Calu3 (cell line): ENCODE data around the gene NR2F2. TPM values are rescaled to one million over a fixed set of nuclear protein-coding genes. Genes with fewer than 3 reads are reported as not detected.

Experiments
- BruUV-seq: library from RNA; stranded (reverse); fragments of 400-500 nt; replicated peaks from 2 replicates; lab custom pipeline; 2021; lab: Mats Ljungman, UMichigan
- CTCF ChIA-PET: fragments of 300-600 bp; sonication (Branson Sonifier 250); formaldehyde crosslinking; loops from one replicate; lab custom pipeline; 2022; ENCODE audit warnings: antibody characterized with exemption; lab: Charles Lee
- DNase-seq: peaks from one replicate; pipeline ENCODE4 v3.0.0; 2022
- H3K27ac Mint-ChIP-seq: one replicate; pipeline ENCODE4 v1.8.0; 2022; ENCODE audit warnings: mixed read lengths; ENCODE audit not compliant: unreplicated experiment
- H3K27me3 Mint-ChIP-seq: one replicate; pipeline ENCODE4 v1.8.0; 2022; ENCODE audit warnings: mixed read lengths; ENCODE audit not compliant: unreplicated experiment
- H3K36me3 Mint-ChIP-seq: one replicate; pipeline ENCODE4 v1.8.0; 2022; ENCODE audit warnings: mild to moderate bottlenecking, moderate library complexity, mixed read lengths; ENCODE audit not compliant: insufficient read depth, unreplicated experiment
- H3K4me1 Mint-ChIP-seq: one replicate; pipeline ENCODE4 v1.8.0; 2022; ENCODE audit warnings: mild to moderate bottlenecking, low read depth, mixed read lengths; ENCODE audit not compliant: unreplicated experiment
- H3K4me3 Mint-ChIP-seq: one replicate; pipeline ENCODE4 v1.8.0; 2022; ENCODE audit warnings: mild to moderate bottlenecking, low read depth, moderate library complexity, mixed read lengths; ENCODE audit not compliant: unreplicated experiment
- H3K9me3 Mint-ChIP-seq: one replicate; pipeline ENCODE4 v1.8.0; 2022; ENCODE audit warnings: low read depth, mixed read lengths; ENCODE audit not compliant: unreplicated experiment
- intact Hi-C: fragments of 100-400 bp; cut with micrococcal nuclease; formaldehyde crosslinking; loops from one replicate; pipeline ENCODE4 v1.10.0; 2022; ENCODE audit not compliant: unreplicated experiment
- total RNA-seq: library from RNA; stranded (reverse); gene quantifications from 2 replicates; pipeline ENCODE4 v1.2.3, GENCODE V29; 2022
- TF ChIP-seq, protein P1 (sequence below): fragments of 200-600 bp; IDR thresholded peaks from one replicate; pipeline ENCODE4 v1.8.0; 2022; ENCODE audit warnings: antibody characterized with exemption; ENCODE audit not compliant: unreplicated experiment

Gene NR2F2
- total RNA-seq, 1 experiment from 2014 or later, result 158 TPM

DNA sequence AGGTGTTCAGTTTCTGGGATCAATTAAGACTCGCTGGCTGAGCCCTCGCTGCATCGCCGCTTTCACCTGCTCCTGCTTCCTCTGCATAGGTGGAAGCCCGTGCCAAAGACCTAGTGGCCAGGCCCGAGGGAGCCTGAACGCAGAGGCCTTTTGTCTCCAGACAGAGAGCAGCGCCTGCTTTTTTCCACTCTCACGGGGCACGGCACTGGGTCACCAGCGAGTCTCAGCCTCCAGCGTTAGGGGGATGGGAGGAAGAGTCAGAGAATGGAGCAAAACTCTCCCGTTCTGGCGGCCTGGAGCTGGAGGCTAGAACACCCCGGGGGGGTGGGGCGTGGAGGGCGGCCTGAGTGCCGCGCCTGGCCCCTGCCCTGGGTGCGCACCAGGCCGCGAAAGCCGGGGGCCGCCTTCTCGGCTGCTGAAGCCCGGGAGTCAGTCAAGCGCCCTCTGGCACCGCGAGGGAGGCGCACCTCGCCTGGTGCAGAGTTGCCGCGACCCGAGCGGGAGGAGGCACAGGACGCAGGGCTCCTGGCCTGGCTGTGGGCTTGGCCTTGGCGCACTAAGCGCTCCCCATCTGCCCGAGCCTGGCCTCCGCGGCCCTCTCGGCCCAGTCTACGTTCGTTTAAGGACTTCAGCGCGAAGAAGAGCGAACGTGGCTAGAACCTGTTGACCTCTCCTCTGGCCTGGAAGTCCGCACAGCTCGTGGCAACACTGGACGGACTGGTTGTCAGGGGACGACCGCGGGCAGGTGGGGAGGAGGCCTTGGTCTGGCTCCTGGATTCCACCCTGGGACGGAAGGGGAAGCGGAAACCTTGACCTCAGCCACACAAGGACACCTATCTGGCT, 21.5 kb downstream of the NR2F2 start:
- Mint-ChIP-seq H3K4me3 (no peak overlapping the region), H3K27ac (no peak overlapping the region), H3K27me3 (no peaks in the 10 kb centered on the region), H3K9me3 (no peaks in the 10 kb centered on the region), H3K4me1 (peaks cover 59% of the 10 kb centered on the region), H3K36me3 (peaks cover 36% of the 10 kb centered on the region)
- BruUV-seq, result no TSS peak
- intact Hi-C loops, result loop anchor here (2.0 kb wide), 1 partner anchor 15 kb away; no protein-coding TSS in a partner anchor
- peak; percentile 72 for DNase-seq
- TF ChIP-seq, protein P1, sequence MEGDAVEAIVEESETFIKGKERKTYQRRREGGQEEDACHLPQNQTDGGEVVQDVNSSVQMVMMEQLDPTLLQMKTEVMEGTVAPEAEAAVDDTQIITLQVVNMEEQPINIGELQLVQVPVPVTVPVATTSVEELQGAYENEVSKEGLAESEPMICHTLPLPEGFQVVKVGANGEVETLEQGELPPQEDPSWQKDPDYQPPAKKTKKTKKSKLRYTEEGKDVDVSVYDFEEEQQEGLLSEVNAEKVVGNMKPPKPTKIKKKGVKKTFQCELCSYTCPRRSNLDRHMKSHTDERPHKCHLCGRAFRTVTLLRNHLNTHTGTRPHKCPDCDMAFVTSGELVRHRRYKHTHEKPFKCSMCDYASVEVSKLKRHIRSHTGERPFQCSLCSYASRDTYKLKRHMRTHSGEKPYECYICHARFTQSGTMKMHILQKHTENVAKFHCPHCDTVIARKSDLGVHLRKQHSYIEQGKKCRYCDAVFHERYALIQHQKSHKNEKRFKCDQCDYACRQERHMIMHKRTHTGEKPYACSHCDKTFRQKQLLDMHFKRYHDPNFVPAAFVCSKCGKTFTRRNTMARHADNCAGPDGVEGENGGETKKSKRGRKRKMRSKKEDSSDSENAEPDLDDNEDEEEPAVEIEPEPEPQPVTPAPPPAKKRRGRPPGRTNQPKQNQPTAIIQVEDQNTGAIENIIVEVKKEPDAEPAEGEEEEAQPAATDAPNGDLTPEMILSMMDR, result no peak
- CTCF ChIA-PET, result interaction anchor here (4.4 kb wide), 1 partner anchor 24 kb away, joined by 28 read pairs; no protein-coding TSS in a partner anchor

DNA sequence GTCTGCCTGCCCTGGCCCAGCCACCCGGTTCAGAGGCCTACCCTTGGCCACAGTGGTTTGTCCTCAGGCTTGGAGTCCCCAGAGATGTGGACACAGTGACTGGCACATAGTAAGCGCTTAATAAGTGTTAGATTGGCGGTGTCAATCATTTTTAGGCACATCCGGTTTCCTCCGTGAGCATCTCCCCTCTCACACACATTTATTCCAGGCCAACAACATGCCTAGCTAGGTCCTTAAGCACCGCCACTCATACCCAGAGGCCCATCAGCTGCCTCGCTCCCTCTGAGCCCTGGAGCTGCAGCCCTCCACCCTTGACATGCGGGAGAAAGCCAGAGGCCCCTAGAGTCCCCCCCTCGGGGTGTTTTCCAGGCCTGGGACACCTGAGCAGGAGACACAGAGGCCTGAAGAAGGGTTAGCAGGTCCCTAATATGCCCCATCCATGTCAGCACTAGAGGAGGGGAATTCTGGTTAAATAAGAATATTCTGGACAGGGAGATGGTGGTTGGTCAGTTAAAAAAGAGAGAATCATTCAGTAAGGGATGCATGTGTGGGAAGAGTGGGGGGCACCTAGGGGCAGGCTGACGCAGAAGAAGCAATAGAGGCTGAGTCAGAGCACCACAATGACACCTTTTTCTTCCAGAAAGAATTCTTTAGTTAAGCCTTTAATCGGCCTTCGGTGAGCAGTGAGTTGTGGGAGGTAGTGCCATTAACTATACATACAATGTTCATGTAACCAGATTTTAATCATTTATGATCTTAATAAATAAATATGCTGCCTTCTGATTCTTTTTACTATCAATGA, 22.3 kb downstream of the NR2F2 start:
- TF ChIP-seq, protein P1, result no peak
- CTCF ChIA-PET, result interaction anchor here (1.3 to 4.4 kb wide), 2 partner anchors 17 to 25 kb away, joined by 3 to 28 read pairs; no protein-coding TSS in a partner anchor
- Mint-ChIP-seq H3K27ac (no peak overlapping the region), H3K36me3 (peaks cover 28% of the 10 kb centered on the region), H3K4me1 (peaks cover 54% of the 10 kb centered on the region), H3K9me3 (no peaks in the 10 kb centered on the region), H3K4me3 (no peak overlapping the region), H3K27me3 (no peaks in the 10 kb centered on the region)
- intact Hi-C loops, result no loop called here
- DNase-seq, result no peak
- BruUV-seq, result no TSS peak

DNA sequence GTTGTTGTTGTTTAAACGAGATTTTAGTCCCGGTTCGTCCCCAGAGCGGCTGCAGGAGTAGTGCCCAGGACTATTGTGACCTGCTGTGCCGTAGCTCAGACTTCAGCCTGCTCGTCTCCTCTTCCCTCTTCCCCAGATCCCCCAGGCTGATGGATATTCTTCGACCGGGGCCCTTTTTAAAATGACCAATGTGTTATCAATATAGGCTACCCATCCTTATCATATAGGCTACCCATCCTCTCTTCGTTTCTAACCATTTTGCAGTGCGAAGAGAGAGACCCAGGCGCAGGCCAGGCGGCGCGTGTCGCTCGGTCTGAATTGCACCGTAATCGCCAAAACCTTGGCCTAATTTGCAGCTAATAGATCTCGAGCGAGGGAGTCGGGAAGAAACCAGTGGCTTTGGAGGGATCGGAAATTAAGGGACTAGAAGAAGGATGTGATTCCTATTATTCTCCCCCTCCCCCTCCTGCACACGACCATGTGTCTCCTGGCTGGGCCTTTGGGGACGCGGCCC, 23.0 kb downstream of the NR2F2 start:
- BruUV-seq, result no TSS peak
- no peaks in the 10 kb centered on the region for H3K27me3 Mint-ChIP-seq

More for the DNA sequence above, 23.0 kb downstream of the NR2F2 start:
- Mint-ChIP-seq H3K36me3 (peaks cover 21% of the 10 kb centered on the region), H3K4me1 (peaks cover 53% of the 10 kb centered on the region), H3K4me3 (no peak overlapping the region), H3K27ac (no peak overlapping the region), H3K9me3 (no peaks in the 10 kb centered on the region)
- intact Hi-C loops, result no loop called here
- CTCF ChIA-PET, result interaction anchor here (1.3 to 4.4 kb wide), 2 partner anchors 18 to 26 kb away, joined by 3 to 28 read pairs; no protein-coding TSS in a partner anchor
- TF ChIP-seq, protein P1, result no peak
- DNase-seq, result no peak
